NOMO-1 treated with dmso at 0.1 percent for 144 hours (cell line): ENCODE results near the gene GOLGA6L9.
"Not testable (repeated sequence)": the region's sequence is repeated elsewhere in the genome, so short reads cannot be mapped to it uniquely, and the experiment has no call there.

ENCODE experiments used
- DNase-seq: peaks from one replicate; lab custom pipeline; 2025; ENCODE audit not compliant: unreplicated experiment; lab: John Stamatoyannopoulos, UW

Gene GOLGA6L9

DNA sequence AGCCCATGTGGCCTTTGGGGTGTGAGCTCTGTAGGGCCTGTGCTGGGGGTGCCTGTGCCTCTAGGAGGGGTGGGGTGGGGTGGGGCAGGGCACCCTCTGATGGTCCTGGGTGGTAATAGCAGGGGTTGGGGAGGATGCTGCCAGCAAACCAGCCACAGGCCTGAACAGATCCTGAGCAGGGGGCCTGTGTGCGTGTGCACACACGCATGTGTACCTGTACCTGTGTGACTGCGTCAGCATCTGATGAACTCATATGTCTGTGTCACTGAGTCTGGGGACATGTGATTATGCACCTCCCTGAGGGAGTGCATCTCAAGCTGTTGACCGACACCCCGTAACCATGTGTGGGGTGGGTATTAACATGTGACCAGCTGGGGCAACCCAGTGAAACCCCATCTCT, 36.0 kb downstream of the GOLGA6L9 start:
- DNase-seq: not testable (repeated sequence)

DNA sequence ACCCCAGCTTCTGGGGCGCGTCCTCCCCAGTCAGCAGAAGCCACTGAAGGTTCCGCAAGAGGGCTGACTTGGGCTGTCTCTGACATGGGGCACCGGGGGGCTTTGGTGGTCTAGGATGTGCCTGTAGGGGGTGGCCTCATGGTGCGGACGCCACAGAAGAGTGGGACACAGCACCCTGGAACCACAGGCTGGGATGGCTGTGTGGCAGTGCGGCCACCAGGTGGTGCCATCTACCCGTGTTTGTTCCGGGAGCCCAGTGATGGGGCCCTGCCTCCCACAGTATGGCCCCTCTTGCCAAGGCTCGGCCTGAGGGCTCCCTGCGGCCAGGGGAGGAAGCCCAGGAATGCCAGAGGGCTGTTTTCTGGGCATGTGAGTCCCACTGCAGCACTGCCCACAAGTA, 38.6 kb downstream of the GOLGA6L9 start:
- not testable (repeated sequence) for DNase-seq

DNA sequence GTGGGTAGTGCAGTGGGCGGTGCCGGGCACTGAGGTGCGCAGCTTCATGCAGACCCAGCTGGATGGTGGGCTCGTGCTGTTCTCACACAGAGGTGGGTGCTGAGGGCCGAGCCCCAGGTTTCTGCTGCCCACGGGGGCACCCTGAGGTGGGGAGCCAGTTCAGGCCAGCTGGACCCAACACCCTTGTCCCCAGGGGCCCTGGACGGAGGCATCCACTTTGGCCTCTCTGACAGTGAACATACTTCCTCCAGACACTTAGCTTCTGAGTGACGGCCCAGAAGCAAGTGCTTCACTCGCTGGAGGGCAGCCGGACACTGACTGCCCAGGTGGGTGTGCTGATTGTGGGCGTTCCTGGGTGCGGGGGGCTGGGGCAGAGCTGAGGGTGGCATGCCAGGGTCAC, 39.8 kb downstream of the GOLGA6L9 start:
- not testable (repeated sequence) for DNase-seq

DNA sequence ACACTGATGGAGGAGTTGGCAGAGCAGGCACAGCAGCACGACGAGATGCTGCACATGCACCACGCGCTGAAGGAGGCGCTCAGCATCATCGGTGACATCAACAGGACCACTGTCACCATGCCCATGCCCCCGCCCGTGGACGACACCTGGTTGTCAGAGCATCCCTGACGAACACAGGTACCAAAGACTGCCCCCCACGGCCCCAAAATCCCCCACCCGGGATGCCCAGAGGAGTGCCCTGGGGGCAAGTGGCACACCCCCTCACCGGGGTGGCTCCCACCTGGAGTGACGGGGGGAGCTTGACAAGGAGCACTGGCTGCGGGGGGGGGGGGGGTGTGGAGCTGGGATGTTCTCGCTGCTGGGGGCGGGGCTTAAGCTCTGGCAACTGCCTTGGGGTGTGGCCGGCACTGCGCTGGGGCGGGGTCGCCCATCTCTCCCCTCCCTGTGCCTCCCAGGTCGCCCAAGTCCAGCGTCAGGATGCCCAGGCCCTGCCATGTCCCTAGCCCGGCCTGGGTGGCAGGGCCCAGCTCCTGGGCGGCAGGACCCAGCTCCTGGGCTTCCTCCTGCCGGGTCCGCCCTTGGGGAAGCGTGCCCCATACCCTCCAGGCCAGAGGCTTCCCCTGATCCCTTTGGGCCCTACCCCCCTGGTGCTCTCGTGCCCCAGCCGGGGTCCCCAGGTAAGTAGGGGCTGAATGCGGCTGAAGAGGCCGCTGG, 42.8 kb downstream of the GOLGA6L9 start:
- not testable (repeated sequence) for DNase-seq

DNA sequence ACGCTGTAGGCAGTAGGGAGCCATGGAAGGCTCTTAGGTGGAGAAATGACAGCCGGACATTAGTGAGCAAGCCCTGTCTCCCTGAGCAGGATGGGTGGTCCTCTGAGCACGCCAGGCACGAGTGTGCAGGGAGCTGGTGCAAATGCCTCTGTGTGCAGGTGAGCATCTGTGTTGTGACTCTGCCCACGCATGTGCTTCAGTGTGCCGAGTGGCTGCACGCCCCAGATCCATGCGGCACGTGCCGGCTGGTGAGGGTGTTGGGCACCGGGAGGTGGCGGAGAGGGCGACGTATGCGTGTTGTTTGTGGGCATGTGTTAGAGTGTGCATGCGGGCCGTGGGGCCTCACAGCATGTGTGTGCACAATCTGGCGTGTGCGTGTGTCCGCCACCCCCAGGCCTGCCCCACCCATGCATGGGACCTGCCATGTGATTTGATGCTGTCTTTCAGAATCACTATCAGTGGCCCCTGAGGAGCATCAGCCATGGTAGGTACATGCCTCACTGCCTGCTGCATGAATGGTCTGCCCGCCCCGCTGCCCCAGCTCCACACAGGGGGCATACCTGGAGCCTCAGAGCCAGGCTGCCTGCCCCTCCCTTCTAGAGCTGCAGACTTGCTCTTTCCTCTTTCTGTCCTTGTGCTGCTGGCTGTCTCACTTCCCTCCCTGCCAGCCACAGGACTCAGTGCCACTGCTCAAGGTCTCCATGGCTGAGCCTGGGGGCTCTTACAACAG, 45.1 kb downstream of the GOLGA6L9 start:
- DNase-seq: not testable (repeated sequence)

DNA sequence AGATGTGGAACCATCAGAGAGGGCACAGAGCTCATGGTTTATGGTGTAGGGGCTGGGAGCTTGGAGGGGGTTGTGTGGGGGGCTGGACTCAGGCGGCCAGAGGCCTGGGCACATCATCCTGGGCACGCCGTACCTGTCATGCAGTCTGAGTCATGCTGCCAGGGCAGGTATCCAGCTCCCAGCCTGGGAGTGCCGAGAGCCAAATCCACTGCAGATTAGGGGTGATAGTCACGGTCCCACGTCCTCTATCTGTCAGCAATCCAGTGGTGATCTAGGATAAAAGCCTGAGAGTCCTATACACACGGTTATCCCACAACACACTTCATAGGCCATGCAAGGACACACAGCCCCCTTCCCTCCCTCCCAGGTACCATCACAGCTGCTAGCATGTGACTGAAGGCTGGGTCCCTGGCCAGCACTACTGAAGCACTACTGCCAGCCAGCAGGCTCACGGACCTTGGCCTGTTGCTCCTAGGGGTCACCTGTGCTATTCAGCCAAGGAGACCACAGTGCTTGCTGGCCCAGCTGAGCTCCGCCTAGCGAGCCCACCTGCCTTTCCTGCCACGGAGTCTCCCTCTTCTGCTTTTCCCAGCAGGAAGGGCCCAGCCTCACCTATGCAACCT, 45.8 kb downstream of the GOLGA6L9 start:
- not testable (repeated sequence) for DNase-seq

DNA sequence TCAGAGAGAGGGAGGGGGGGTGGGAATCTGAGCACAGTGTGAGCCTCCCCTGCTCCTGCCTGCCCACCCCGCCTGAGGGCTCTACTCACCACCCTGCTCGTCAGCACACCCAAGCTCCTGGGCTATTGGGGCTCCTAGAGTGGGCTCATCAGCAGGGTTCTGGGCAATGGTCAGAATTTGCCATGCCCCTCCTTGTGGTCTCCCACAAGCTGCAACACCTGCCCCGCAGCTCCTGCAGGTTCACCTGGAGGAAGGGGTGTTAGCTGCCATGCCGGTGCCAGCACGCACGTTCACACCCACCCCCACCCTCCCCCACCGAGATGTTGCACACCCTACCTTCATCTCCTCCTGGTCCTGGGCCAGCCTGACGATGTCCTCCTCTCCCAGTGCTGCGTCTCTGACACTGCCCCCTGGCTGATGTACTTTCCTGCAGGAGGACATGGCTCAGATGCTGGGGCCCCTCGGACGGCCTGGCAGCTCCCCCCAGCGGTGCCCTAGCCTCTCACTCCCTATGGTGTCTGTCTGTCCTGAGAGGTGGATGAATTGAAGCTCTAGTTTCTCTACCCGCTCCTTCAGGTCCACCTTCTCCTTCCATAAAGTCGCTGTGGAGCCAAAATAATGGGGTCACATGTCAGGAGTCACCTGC, 47.2 kb downstream of the GOLGA6L9 start:
- not testable (repeated sequence) for DNase-seq

DNA sequence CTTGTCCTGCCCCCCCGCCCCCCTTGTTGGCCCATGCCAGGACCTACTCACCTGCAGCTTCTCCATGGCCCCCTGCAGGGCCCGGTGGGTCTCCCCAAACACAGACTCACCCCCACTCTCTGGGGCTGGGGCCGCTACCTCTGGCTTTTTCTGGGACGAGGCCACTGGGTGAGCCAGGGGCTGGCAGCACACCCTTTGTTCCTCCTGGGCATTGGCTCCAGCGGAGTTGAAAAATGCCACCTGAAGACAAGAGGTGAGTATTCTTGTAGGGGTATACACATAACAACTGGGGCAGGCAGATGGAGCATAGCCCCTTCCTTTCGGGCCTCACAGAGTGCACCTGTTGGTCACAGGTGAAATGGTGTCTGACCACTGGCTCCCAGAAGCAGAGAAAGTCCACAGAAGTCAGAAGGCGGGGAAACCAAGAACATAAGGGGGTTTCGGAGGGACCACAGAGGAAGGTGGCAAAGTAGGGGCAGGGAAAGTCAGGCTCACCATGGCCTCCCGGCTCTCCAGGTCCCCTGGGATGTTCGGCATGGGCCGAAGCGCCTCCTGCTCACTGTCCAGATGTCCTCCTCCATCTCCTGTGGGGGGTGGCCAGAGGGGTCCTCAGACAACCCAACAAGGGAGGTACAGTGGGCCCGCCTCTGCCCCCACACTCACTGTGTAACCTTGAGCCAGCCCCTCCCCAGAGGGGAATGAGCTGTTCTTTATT, 47.9 kb downstream of the GOLGA6L9 start:
- DNase-seq: not testable (repeated sequence)
